HG03558 (cell line): ENCODE measurements around the gene MRPL12.

Experiments used
- ATAC-seq: cut with Tn5 transposase; IDR thresholded peaks from one replicate; pipeline ENCODE4 v1.9.1; 2021; ENCODE audit warnings: moderate number of reproducible peaks; ENCODE audit not compliant: unreplicated experiment; ENCODE audit errors: extremely low read depth

MRPL12 gene

GRCh38 chr17:81715107-81715871 lies 12.1 kb downstream of the MRPL12 start:
- ATAC-seq: no peak

- no peak for ATAC-seq
Measured at GRCh38 chr17:81715872-81716673, 12.9 kb downstream of the MRPL12 start.

DNA sequence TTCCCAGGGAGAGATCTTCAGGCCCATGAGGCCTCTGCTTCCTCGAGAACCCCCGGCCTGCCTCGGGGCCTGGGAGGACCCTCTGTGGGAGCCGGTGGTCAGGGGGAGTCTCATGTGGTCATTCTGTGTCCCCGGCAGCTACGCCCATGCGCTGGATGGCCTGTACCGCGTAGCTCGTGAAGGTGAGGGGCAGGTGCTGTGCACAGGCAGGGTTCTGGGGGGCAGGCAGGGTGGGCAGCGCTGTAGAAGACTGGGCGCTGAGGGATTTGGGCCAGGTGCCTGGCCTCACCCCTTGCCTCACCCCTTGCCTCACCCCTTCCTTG lies 13.5 kb downstream of the MRPL12 start:
- no peak for ATAC-seq

- no peak for ATAC-seq
Measured at GRCh38 chr17:81717049-81717765, 14.0 kb downstream of the MRPL12 start.

DNA sequence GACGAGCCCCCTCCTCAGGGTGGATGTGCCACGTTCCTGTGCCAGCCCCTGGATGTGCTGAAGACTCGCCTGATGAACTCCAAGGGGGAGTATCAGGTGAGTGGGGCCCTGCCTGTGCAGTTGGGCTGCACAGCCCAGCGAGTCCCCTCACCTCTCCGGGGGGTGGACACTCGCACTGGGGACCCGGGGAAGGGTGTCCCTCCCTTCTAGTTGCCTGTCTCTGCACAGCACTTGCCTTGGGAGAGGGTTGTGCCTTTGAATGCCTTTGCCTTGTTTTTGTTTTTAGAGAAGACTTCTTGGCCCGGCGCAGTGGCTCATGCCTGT lies 14.6 kb downstream of the MRPL12 start:
- no peak for ATAC-seq

- ATAC-seq: no peak
Measured at GRCh38 chr17:81719410-81720266, 16.5 kb downstream of the MRPL12 start.

GRCh38 chr17:81720267-81721071 lies 17.3 kb downstream of the MRPL12 start:
- ATAC-seq: no peak

- no peak for ATAC-seq
Measured at GRCh38 chr17:81722184-81723120, 19.3 kb downstream of the MRPL12 start.

GRCh38 chr17:81723651-81724209 lies 20.6 kb downstream of the MRPL12 start:
- no peak for ATAC-seq

GRCh38 chr17:81725439-81725838 lies 22.3 kb downstream of the MRPL12 start:
- ATAC-seq: no peak

DNA sequence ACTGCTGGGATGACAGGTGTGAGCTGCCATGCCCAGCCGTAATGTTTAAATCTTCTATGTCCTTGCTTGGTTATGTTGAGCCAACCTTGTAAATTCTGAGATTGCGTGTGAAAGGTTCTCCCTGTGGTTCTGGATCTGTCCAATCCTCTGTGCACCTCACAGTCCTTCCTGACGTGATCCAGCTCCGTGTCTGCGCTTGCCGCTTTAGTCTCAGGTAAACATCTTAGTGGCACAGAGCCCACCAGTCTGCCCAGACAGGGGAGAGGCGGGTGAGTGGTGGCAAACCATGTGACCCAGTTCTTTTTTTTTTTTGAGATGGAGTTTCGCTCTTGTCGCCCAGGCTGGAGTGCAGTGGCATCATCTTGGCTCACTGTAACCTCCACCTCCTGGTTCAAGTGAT lies 22.8 kb downstream of the MRPL12 start:
- no peak for ATAC-seq

- no peak for ATAC-seq
Measured at GRCh38 chr17:81727324-81728031, 24.3 kb downstream of the MRPL12 start.

GRCh38 chr17:81733507-81734404 lies 30.6 kb downstream of the MRPL12 start:
- ATAC-seq: no peak

DNA sequence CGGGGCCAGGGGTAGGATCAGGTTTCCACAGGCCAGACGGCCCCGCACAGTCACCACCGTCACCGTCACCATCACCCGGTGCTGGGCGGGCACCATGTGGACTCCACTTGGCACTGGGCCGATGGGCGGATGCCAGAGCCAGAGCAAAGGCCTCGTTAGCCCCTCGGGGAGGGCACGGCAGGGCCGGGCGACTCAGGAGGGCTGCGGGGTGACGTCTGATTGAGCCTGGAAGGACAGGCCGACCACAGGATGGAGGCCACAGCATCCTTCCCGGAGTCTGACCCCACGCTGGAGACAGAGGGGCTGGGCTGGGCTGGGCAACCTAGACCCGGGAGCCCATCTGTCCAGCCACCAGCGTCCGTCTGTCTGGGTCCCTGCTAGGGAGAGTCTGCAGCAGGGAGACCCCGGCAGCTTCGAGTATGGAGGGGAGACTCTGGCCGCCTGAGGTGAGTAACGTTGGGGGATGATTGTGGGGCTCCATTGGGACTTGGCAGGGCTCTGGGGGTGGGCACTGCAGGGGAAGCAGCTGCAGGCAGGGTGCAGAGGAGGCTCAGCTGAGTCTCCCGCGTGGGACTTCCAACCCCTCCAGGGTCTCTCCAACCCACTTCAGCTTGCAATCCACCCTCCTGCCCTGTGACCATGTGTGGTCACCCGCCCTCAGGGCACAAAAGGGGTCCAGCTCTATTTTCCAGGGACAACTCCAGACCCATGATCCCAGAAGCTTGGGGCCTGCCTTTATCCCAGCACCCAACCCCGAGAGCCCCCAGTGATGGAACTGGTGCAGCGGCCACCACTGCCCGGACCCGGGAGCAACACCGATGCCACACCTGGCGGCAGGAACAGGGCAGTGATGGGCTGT lies 31.5 kb downstream of the MRPL12 start:
- no peak for ATAC-seq

DNA sequence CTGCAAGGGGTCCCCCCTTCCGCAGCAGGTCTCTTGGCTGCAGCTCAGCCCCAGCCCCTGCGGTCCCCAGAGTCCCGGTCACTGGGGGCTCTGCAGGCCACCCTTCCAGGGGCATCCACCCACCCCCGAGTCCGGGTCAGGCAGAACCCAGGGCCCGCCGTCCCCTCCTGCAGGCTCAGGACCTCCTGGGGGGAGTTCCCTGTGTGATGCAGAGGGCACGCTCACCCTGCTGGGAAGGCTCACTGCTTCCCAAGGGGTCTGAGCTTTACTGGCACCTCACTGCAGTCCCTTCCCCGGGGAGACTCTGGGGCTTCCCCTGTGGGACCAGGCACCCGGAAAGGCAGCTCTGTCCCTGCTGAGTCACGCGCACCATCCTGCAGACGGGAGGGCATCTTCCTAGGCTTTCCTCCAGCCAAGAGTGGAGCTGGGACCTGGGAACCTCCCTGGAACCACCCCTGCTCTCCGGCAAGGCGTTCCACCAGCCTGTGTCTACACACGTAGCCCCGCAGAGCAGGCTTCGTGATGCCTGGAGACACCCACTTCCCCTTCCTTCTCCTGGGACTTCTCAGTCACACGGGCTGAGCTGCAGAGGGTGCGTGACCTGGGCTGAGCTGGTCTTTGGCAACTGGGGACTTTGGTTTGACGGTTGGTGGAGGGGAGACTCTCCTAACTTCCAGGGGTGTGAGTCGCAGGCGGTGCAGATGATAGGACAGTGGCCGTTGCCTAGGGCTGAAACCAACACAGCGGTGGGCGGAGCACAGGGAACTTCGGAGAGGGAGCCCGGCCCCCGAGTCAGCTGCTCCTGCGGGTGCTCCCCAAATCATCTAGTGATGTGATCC lies 32.3 kb downstream of the MRPL12 start:
- no peak for ATAC-seq
